ENCODE results near the gene SORBS1.

SORBS1 gene

DNA sequence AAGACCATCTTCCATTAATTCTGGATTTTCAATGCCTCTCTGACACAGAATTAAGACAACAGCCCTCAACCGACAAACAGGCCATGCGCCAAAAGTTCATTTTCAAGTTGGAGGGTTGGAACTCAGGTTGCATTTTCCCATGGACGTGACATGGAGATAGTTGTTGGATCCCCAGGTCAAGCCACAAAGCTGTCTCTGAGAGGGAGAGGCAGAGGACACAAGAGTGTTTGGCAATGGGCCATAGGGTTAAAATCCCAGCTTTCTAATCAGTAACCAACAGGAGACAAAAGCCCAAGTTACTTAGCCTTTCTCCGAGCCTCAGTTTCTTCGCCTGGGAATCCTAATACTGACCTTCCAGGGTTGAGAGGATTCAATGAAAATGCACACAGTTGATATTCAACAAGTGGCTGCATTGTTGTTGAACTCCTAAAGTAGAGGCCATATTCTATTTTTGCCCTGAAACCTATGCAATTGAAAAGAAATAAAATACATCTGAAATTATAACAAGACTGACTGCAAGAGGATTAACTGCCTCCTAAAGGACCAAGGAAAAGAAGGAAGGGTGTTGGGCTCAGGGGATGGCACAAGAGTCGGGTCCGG, 44.3 kb downstream of the SORBS1 start:
- no peak for DNase-seq (ENCODE audit: low read depth in 2 of 2)

DNA sequence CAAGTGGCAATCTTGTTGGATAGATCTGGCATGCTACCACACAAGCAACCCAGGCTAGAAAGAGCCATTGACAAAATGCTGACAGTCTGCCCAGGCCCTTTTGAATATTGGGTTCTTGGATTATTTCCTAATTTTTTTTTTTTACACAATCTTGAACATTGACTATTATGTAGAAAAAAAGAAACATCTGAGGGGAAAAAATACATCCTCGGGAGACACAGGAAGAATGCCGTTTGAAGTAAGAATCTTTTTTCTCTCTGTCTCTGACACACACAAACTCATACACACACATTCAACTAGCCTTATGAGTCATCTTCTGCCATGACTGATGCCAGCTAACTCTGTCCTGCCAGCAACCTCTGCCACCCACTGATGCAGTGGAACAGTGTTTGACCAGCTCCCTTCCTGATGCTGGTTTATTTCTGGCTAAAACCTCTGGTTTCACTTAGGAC, 47.2 kb downstream of the SORBS1 start:
- DNase-seq (ENCODE audit: low read depth in 2 of 2), result no peak

DNA sequence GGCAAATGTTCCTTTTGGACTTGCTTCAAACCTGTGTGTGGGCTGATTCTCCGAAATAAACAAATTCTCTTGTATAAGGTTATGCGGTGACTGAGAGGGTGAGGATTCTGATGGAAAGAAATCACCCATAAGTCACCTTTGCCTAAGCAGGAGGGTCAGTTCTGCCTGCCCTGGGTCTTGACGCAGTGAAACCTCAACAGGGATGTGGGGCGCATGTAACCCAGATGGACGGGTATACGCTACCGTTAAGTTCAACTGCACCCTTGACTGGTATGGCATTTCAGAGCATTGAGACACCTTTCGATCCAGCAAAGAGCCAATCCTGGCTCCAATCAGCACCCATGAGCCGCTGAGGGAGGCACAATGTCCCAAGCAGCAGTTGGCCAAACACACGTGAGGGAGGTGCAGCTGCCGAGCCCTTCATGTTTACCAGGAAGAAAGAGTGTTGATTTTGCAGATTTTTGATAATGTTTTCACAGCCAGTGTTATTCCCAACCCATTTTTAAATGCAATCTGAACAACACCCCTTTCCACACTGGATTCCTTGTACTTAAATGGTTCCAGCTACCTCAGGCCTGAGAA, 48.1 kb downstream of the SORBS1 start:
- no peak for DNase-seq (ENCODE audit: low read depth in 2 of 2)

DNA sequence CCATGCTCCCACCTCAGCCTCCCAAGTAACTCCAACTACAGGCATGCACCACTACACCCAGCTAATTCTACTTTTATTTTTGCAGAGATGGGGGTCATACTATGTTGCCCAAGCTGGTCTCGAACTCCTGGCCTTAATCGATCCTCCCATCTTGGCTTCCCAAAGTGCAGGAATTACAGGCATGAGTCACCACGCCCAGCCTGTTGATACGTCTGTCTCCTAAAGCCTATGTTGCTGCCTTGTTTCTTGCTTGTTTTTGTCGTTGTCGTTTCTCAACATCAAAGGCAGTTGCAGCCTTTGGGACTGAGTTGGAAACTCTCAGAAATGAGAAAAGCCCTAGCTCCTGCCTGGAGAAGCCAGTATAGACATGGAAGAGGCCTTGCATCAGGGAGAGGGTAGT, 49.9 kb downstream of the SORBS1 start:
- DNase-seq (ENCODE audit: low read depth in 2 of 2), result no peak

DNA sequence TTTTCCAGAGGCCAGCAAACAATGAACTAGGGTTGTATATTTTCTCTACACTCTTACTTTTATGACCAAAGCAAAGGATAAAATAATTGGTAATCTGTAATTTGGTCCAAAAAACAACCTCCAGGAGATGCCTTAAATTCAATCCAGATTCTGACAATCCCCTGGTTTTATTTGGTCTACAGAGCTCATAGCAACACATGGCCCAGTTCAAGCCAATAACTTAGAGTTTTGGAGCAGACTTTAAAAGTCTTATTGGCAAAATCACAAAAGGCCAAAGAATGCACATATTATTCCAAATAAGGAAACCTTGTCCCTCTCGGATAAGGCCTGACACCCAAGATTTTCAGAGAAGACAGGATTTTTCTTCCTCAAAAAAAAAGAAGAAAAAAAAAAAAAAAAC, 51.9 kb downstream of the SORBS1 start:
- no peak for DNase-seq (ENCODE audit: low read depth in 2 of 2)

DNA sequence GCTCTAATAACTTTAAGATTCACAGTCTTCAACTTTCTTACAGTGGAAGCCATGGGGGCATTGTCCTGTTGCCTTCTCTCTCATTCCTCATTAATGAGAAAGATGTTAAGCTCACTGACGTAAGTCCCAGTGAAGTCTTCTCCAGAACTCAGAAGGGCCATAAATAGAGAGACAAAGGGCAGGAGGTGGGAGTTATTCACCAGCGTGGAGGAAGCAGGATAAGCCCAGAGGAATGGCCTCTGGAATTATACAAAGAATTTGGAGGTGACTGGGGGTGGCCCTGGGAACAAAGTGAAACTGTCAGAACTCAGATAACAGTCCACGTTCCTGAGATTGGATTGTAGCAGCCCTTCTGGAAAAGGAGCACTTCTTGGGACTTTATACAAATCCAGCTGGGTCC, 52.4 kb downstream of the SORBS1 start:
- DNase-seq (ENCODE audit: low read depth in 2 of 2), result no peak

DNA sequence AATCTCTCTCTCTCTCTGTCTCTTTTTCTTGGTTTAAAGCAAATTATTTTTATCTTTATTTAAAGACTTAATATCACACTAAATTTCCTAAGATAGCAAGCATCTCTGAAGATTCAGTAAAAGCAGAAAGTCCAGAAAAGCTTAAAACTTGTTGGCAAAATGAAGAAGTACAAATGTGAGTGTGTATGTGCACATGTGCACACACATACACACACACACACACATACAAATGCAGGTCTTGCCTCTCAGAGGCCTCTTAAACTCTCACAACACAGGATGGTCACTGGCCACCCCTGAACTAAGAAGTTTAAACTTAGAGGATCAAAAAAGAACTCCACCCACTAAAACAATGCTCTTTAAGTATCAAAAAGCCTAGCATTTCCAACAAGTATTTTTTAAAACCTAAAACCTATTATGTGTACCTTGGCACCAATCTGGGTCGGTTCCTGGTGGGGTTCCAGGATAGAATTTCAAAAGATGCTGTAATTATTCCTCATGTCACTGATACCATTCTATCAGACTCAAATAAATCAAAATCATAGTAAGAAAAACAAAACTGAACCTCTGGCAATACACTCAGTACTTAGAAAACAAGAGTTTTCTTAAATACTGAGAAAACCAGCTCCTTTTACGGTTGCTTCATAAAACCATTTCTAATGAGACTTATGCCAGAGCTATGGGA, 55.0 kb downstream of the SORBS1 start:
- DNase-seq (ENCODE audit: low read depth in 2 of 2), result no peak

DNA sequence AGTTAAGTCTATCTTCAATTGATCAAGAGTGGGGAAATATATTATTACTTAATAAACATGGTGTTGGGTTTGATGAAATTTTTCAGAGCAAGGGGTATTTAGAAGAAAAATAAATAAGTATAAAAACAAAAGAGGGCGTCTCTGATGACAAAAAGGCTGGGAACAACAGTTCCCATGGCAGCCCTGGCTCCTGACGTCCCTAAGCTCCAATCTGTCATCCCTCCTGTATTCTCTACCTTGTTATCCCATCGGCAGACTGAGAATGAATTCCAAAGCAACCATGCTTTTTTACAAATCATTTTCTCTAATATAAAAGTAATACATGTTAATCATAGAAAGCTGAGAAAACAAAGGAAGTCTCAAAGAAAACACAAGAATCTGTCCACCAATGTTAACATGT, 55.5 kb downstream of the SORBS1 start:
- no peak for DNase-seq (ENCODE audit: low read depth in 2 of 2)

DNA sequence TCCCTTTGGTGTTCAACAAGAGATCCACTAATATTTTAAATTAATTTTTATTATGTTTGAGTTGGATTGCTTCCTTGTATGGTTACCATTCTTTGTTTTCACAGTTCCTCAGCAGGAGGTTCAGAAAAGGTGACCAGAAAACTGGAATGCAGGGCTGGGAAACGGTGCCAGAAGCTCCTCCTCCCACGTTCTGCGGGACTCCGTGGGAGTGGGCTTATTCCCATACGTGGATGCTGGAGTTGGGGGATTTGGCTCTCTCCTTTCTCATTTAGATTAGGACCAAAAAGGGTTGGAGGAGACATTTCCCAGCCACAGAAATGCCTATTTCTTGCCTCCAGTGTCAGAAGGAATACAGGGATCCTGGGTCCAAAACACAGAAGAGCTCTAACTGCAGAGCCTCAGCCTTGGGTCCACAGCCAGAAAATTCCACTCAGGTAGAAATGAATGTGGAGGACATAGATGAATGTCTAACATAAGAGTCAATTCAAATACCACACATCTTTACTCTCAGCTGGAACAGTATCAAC, 56.0 kb downstream of the SORBS1 start:
- DNase-seq (ENCODE audit: low read depth in 2 of 2), result no peak

DNA sequence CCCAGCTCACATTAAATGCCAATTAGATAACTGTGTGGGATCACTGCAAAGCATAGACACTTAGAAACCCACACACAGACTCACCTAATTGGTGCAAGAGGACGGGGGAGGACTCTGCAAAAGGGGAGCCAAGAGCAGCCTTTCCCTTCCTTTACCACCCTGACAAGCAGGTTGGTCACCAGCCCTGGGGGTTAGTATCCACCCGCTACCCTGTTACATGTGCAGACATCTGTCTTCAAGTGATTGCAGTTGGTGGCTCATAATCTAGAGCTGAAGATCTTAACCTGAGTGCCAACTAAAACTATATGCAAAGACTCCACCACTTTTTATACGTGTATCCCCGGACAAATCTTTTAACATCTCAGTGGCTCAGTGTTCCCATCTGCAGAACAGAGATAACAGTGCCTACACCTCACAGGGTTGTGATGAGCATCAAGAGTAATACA, 56.9 kb downstream of the SORBS1 start:
- DNase-seq (ENCODE audit: low read depth in 2 of 2), result no peak

DNA sequence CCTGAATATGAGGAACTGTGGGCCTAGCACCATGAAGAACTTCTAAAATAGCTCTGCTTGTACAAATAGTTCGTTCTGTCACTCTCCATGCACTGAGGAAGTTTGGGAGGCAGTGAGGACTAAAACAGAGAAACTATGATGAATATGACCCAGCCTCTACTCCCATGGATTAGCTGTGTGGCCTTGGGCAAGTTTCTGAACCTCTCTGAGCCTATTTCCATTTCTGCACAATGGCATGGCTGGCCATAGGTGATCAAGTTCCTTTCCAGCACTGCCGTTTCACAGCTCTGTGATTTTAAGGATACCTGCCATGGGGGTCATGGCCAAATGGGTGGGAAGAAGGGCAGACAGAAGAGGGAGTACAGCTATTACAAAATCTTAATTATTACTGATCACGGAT, 57.6 kb downstream of the SORBS1 start:
- DNase-seq (ENCODE audit: low read depth in 2 of 2), result no peak

DNA sequence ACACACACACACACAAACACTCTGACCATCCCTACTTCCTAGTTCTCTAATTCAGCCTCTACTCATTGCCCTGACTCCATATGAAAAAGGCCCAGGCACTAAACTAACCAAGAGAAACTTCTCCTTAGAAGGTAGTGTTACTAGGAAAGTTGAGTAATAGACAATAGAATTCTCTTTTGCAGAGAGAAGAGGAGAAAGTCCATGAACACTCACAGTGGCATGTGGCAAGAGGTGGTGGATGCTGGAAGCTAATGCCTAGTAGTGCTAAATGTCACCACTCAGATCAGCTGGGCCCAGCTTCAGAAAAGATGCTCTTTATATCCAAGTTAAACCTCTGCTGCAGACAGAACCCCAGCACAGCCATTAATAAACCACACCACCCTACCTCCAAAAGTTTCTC, 58.2 kb downstream of the SORBS1 start:
- DNase-seq (ENCODE audit: low read depth in 2 of 2), result no peak

DNA sequence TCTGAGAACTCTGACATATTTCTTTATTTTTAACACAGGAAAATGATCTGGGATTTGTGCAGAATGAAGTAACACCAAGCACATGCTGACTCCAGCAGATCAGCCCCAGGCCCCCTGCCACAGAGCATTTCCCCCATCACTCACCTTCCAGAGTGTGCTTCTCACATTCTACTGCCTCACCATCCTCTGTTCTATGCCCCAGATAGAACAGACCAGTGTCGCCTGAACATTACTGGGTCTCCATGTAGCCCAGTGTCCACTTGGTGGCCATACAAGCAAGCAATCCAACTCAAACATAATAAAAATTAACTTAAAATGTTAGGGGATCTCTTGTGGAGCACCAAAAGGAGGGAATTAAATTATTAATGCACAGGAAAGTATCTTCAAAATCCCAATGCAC, 58.8 kb downstream of the SORBS1 start:
- no peak for DNase-seq (ENCODE audit: low read depth in 2 of 2)

DNA sequence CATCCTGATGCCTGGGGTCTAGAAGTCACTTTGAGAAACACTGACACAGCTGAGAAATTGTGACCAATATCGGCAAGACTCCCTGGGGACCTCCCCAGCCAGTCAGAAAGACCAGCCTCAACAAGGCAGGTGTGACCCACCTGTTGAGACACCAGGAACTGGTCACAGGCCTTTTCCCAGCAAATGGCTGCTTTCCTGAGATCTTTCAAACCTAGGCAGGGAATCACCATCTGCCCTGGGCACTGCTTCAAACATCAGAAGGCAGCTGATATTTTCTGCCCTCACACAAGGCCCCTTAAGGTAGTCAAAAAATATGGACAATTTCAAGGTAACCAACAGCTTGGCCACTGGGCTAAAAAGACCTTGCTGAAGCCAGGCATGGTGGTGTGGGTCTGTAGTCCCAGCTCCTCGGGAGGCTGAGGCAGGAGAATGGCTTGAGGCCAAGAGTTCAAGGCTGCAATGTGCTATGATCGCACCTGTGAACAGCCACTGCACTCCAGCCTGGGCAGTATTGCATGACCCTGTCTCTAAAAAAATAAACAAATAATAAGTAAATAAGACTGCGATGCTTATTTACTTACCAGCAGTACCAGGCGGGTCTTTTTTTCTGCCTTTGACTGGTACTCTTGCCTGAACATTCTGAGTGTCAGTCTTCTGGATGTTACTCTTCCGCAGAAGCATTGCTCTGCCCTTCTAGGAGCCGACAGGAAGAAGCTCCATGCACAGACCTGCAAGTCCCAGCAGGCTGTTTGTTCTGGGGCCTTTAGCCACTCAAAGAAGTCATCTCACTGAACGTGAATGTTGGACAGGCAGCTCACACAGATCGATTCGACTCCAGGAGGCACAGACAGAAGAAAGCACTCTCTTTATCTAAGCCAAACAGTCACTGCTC, 59.7 kb downstream of the SORBS1 start:
- DNase-seq (ENCODE audit: low read depth in 2 of 2), result no peak

DNA sequence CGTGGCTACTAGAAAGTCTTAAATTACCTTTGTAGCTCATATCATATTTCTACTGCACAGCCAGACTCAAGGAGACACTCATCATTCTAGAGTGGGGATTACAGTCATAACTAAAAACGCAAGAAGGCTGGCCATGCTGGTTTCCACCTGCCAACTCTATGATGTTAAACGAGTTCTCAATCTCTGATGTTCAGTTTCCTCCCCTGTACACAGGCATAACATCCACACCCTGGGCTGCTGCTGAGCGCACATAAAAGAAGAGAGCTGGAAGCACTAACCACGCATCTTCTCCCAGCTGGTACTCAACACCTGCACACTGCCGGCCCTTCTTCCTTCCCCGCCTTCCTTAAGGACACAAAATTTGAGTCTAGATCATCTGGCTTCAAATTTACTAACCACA, 60.5 kb downstream of the SORBS1 start:
- no peak for DNase-seq (ENCODE audit: low read depth in 2 of 2)

DNA sequence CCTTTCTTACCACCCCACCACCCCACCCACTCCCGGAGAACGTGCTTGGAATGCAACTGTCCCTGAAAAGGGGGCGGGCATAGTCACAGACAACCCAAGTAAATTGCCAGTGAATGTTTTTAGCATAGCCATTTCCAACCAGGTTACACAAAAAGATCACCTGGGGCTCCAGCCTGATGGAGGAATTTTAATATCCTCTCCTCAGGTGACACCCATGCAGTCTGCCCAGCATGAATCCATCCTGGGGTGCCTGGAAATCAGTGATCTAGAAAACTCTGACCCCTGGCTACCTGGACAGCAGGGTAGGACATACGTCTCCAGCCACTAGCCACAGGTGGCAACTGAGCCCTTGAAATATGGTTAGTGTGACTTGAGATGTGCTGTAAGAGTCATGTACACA, 61.1 kb downstream of the SORBS1 start:
- DNase-seq (ENCODE audit: low read depth in 2 of 2), result no peak

DNA sequence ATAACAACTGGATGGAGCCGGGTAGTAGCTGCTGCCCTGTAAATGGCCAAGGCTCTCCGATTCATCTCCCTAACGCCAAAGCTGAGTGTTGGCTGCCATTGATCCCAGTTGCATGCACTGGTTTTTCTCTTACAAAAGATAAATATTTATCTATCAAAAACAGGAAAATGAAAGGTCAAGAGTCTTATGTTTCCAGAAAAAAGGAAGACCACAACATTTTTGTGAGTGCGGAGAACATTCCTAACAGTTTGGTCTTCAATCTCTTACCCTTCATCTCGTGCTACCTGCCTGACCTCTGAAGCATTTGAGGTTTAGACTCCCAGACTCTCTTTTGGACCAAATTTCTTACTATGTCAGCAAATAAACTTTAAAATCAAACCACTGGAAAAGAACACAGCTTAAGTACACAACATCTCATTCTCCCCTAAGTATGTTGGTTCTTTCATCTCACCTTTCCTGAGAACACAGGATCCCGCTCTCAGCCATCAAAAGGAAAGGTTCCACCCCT, 61.6 kb downstream of the SORBS1 start:
- no peak for DNase-seq (ENCODE audit: low read depth in 2 of 2)

DNA sequence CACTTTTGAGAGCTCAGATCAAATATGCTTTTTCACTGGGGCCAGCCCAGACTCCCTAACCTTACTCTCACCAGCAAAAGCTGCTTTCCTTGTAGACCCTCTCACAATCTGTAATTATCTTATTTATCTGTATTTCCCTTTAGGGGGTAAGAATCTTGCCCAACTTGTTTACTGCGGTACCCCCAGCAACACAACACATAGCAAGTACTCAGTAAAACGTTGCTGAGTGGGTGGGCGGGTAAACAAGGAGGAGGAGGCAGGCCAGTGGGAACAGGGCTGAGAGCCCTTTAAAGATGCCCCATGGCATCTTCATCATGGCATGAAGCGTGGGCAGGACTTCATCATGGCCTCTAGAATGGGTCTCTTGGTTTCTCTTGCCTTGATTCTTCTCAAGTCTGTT, 64.2 kb downstream of the SORBS1 start:
- no peak for DNase-seq (ENCODE audit: low read depth in 2 of 2)

DNA sequence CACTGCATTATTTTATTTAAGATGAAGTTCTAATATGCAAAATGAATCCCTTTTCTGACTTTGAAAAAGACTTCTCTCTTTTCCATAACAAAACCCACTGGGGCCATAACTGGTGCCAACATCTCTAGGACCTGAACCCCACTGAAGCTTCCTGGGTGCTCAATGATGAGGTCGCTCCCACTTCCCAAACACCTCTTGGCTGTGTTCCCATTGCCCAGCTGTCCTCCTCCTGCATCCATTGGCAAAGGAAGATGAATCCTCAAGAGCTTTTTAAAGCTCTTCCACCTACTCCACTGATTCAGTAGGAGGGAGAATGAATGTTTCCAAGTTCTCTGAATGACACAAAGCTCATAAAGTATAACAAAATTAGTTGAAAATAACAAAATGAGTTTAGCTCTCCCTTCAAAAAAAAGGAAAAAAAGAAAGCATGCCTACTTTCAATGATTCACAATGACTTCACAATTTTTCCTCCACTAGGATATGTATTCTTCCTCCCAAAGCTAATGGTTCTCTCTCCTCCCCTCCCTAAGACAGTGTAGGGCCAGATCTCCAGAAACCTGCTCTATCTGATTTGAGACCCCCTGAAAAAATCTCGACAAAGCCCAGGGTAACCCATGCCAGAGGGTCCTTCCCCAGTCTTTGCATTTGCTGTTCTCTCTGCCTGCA, 64.8 kb downstream of the SORBS1 start:
- no peak for DNase-seq (ENCODE audit: low read depth in 2 of 2)

DNA sequence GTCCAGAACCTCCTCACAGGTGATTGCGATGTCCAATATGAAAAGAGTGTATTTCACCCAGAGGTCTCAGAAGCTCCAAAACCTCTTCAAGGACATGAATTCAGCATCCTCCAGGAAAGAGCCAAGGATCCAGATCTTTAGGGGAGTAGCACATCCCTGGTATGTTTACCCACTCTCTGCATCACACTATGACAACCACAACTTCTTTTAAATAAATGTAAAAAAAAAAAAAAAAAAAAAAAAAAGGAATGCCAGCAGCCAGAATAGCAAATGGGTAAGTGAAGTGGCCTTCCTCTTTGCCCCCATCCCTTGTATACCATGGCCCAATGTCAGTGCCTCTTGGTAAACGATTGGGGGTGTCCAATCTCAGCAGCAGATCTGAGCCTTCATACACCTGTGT, 67.3 kb downstream of the SORBS1 start:
- no peak for DNase-seq (ENCODE audit: low read depth in 2 of 2)

DNA sequence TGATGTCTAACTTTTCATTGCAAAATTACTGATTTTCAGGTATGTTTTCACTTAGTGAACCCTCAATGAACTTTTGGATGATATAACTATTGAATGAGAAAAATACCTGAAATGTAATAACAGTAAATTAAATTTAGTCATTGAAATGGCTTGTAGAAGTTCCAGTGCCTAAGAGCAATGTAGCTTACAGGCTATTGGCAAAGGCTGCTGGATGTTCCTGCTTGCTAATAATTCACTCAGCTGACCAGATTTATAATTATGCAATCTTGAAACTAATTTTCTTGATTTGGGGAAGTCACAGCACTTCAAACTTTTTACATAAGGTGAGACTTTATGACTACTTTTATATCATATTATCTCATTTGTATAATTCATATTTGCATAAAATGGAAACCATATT, 73.2 kb downstream of the SORBS1 start:
- DNase-seq (ENCODE audit: low read depth in 2 of 2), result no peak

Measured in stimulated activated CD4-positive, alpha-beta T cell treated with anti-CD3 and anti-CD28 coated beads, Interleukin-1b, Interleukin-23, amount 100 ng/mL, for 4 hours (primary cell).